Ramos (cell line): ENCODE data around the gene IRX6.

Experiments
- in situ Hi-C: fragments of 300-500 bp; cut with MboI; formaldehyde crosslinking; loops from one replicate; pipeline ENCODE4 v1.14.3; 2022; ENCODE audit warnings: low sequenced_read_pairs; ENCODE audit not compliant: unreplicated experiment

The IRX6 gene

GRCh38 chr16:55308973-55309372 is 15.0 kb upstream of the IRX6 start:
- in situ Hi-C loops: no loop called here

GRCh38 chr16:55322327-55322726 is 1.7 kb upstream of the IRX6 start:
- in situ Hi-C loops: no loop called here

GRCh38 chr16:55324285-55325079 is 479 bp downstream of the IRX6 start:
- in situ Hi-C loops: no loop called here

GRCh38 chr16:55325080-55325447 is 1.1 kb downstream of the IRX6 start:
- in situ Hi-C loops: no loop called here

- in situ Hi-C loops: no loop called here
Observed at GRCh38 chr16:55325458-55326109, 1.6 kb downstream of the IRX6 start.

- in situ Hi-C loops: no loop called here
Observed at GRCh38 chr16:55326261-55327092, 2.5 kb downstream of the IRX6 start.

- in situ Hi-C loops: no loop called here
Observed at GRCh38 chr16:55328611-55329569, 4.9 kb downstream of the IRX6 start.

GRCh38 chr16:55329791-55330428 is 5.9 kb downstream of the IRX6 start:
- in situ Hi-C loops: no loop called here

- in situ Hi-C loops: no loop called here
Observed at GRCh38 chr16:55330781-55331647, 7.0 kb downstream of the IRX6 start.

GRCh38 chr16:55331648-55332185 is 7.7 kb downstream of the IRX6 start:
- in situ Hi-C loops: no loop called here

GRCh38 chr16:55333684-55334083 is 9.7 kb downstream of the IRX6 start:
- in situ Hi-C loops: no loop called here

- in situ Hi-C loops: no loop called here
Observed at GRCh38 chr16:55338646-55339045, 14.6 kb downstream of the IRX6 start.

- in situ Hi-C loops: no loop called here
Observed at GRCh38 chr16:55340445-55340844, 16.4 kb downstream of the IRX6 start.

- in situ Hi-C loops: no loop called here
Observed at GRCh38 chr16:55341681-55342080, 17.7 kb downstream of the IRX6 start.

- in situ Hi-C loops: no loop called here
Observed at GRCh38 chr16:55346475-55346874, 22.5 kb downstream of the IRX6 start.

GRCh38 chr16:55349867-55350266 is 25.9 kb downstream of the IRX6 start:
- in situ Hi-C loops: no loop called here

- in situ Hi-C loops: no loop called here
Observed at GRCh38 chr16:55350984-55351383, 27.0 kb downstream of the IRX6 start.

- in situ Hi-C loops: no loop called here
Observed at GRCh38 chr16:55351936-55352335, 27.9 kb downstream of the IRX6 start.
